Psoas muscle (tissue), 8 donors: ENCODE measurements around the gene PAX3. TPM values are rescaled to one million over a fixed set of nuclear protein-coding genes. Genes with fewer than 3 reads are reported as not detected.

Experiments
- ATAC-seq, 4 donors: fragments of 200-7000 bp; cut with Tn5 transposase; one replicate each; pipeline ENCODE4 v1.9.1; 2020; ENCODE audit warnings: moderate library complexity in 3 of 4, mild to moderate bottlenecking in 2 of 4
- DNase-seq, 2 donors: peaks; one replicate each; pipeline ENCODE4 v3.0.0-alpha.2; 2020
- H3K27ac ChIP-seq: fragments of 200-600 bp; one replicate; pipeline ENCODE4 v1.8.0; 2022
- H3K27me3 ChIP-seq, 3 donors: fragments of 200-600 bp in 1 of 3; one replicate each; pipeline versions ENCODE4 v1.6.1 to v1.8.0; 2013 to 2022; ENCODE audit warnings: low read length in 2 of 3, mild to moderate bottlenecking in 2 of 3, moderate library complexity in 1 of 3; ENCODE audit not compliant: insufficient read depth in 3 of 3
- H3K36me3 ChIP-seq, 2 donors: fragments of 200-600 bp in 1 of 2; one replicate each; pipeline versions ENCODE4 v1.6.1 to v1.8.0; 2013 to 2022; ENCODE audit warnings: low read depth in 1 of 2, mild to moderate bottlenecking in 1 of 2, moderate library complexity in 1 of 2; ENCODE audit not compliant: insufficient read depth in 1 of 2
- H3K4me1 ChIP-seq: fragments of 200-600 bp; one replicate; pipeline ENCODE4 v1.8.0; 2022
- H3K4me3 ChIP-seq: fragments of 200-600 bp; one replicate; pipeline ENCODE4 v1.8.0; 2022; ENCODE audit warnings: mild to moderate bottlenecking
- H3K9me3 ChIP-seq: fragments of 200-600 bp; one replicate; pipeline ENCODE4 v1.8.0; 2022
- WGBS, 3 donors: extraction: QIAGEN DNeasy Blood & Tissue Kit; methylation state at CpG; one replicate each; pipeline versions ENCODE4 v1.1.6 to v1.1.7; 2013; 5-methylcytosine and 5-hydroxymethylcytosine counted together
- intact Hi-C, 2 donors: fragments of 100-400 bp; cut with DNase I; formaldehyde crosslinking; loops; one replicate each; pipeline versions ENCODE4 v1.11.0 to v1.14.2; 2022
- polyA plus RNA-seq, 3 donors: library from polyadenylated mRNA; stranded (reverse); fragments of 200-250 nt; gene quantifications; one replicate each; pipeline ENCODE4 v1.2.3, GENCODE V29; 2013
- total RNA-seq, 4 donors: library from RNA; stranded (reverse); fragmentation: NEBNext Ultra II Directional in 2 of 4; extraction: Animal tissue kit (Norgen Biotek cat#: 25700) in 2 of 4; gene quantifications; one replicate each; pipeline versions ENCODE4 v1.2.1 to v1.2.4, GENCODE V29; 2021 to 2023
- TF ChIP-seq, protein P1 (sequence below): fragments of 200-600 bp; IDR thresholded peaks from one replicate; pipeline ENCODE4 v1.8.0; 2022; ENCODE audit warnings: antibody characterized with exemption
- donor health status: healthy with polysubstance abuse.
- donor health status: DM: no; HTN: no; CAD: no; lungs with moderate emphysema.
- donor health status: Bipolar disorder and iron deficiency.
- donor health status: healthy.
- donor health status: DM: yes; HTN: yes; CAD: no.
- donor health status: DM: no; HTN: no; CAD: no.
- donor health status: DM: no; HTN: no; CAD: no.
- donor health status: DM: yes; HTN: yes; CAD: no.

Gene PAX3
- total and polyA plus RNA-seq, 7 donors = 0.26 to 20.5 (median 6.9) TPM

DNA sequence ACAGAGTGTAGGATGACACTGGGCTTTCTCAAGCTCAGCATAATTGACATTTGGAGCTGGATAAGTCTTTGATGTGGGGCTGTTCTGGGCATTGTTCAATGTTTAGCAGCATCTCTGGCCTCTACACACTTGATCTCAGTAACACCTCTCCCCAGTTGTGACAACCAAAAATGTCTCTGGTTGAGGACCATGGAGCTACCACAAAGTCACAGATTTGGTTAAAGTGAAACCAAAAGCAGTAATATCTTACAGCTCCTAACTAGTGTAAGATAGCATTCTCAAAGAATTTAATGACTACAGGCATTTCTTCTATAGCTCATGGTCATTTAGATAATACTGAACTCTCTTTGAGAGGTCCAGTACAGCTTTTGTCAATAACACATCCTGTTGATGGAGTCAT, 23.4 kb upstream of the PAX3 start:
- peaks cover 0 to 3% (median 1%) of the 10 kb centered on the region in 3 donors for H3K27me3 ChIP-seq
- no peaks in the 10 kb centered on the region for H3K9me3 ChIP-seq
- H3K4me1 ChIP-seq = peaks cover 5% of the 10 kb centered on the region
- ATAC-seq = no peak
- H3K27ac ChIP-seq = no peak overlapping the region
- intact Hi-C loops = no loop called here
- TF ChIP-seq, protein P1, sequence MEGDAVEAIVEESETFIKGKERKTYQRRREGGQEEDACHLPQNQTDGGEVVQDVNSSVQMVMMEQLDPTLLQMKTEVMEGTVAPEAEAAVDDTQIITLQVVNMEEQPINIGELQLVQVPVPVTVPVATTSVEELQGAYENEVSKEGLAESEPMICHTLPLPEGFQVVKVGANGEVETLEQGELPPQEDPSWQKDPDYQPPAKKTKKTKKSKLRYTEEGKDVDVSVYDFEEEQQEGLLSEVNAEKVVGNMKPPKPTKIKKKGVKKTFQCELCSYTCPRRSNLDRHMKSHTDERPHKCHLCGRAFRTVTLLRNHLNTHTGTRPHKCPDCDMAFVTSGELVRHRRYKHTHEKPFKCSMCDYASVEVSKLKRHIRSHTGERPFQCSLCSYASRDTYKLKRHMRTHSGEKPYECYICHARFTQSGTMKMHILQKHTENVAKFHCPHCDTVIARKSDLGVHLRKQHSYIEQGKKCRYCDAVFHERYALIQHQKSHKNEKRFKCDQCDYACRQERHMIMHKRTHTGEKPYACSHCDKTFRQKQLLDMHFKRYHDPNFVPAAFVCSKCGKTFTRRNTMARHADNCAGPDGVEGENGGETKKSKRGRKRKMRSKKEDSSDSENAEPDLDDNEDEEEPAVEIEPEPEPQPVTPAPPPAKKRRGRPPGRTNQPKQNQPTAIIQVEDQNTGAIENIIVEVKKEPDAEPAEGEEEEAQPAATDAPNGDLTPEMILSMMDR = no peak
- H3K36me3 ChIP-seq = no peaks in the 10 kb centered on the region
- no peak overlapping the region for H3K4me3 ChIP-seq
- no peak for DNase-seq

DNA sequence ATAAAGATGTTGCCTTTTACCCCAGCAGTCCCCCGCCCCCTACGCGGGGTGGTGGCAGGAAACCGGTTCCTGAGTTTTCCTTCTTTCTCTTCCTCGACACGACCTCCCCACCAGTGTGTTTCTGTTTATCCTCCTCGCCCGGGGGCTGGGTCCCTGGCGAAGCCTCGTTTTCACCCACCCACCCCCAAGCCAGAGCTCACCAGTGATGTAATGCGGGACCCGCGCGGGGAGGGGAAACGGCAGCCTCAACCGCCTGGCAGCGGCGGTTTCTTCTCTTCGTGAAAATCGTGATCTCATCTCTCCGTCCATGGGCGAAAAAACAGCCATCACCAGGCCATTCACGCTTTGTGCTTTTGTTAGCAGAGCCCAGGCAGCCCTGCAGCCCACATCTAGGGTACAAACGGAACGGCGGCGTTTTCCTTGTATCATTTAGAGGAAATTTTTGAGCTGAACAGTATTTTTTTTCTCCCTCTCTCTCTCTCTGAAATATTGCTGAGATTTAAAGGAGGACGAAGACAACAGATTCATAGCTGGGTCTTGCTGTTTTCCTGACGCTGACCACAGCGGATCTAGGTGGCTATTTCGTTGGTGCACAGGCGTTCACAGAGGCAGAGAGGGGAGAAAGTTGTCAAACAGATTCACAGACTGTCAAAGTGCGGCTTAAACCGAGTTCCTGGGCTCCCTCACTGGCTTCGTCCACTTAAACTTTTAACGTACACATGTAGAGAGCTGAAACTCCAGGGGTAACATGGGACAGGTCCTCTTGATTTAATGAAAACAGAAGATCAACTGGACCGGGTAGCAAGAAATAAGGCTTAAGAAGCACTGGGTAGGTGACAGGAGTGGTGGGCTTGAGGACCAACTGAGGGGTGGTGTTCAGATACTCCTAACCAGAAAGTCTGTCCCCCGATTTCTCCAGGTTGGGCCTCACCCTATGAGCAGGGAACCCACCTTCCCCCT, 21.9 kb upstream of the PAX3 start:
- WGBS, 3 donors = 28 to 35% (median 30%) methylated on average over 37 to 38 of the region's 38 CpGs
- Histone ChIP-seq H3K9me3 (no peaks in the 10 kb centered on the region), H3K27ac (no peak overlapping the region), H3K4me1 (peaks cover 5% of the 10 kb centered on the region), H3K36me3 (no peaks in the 10 kb centered on the region), H3K4me3 (peak overlapping the region; percentile 67), H3K27me3 (peaks cover 0 to 3% (median 1%) of the 10 kb centered on the region in 3 donors)
- TF ChIP-seq, protein P1 = no peak
- intact Hi-C loops = no loop called here
- ATAC-seq (no peak), DNase-seq (peak in 1 of 2 donors; percentile 62)

DNA sequence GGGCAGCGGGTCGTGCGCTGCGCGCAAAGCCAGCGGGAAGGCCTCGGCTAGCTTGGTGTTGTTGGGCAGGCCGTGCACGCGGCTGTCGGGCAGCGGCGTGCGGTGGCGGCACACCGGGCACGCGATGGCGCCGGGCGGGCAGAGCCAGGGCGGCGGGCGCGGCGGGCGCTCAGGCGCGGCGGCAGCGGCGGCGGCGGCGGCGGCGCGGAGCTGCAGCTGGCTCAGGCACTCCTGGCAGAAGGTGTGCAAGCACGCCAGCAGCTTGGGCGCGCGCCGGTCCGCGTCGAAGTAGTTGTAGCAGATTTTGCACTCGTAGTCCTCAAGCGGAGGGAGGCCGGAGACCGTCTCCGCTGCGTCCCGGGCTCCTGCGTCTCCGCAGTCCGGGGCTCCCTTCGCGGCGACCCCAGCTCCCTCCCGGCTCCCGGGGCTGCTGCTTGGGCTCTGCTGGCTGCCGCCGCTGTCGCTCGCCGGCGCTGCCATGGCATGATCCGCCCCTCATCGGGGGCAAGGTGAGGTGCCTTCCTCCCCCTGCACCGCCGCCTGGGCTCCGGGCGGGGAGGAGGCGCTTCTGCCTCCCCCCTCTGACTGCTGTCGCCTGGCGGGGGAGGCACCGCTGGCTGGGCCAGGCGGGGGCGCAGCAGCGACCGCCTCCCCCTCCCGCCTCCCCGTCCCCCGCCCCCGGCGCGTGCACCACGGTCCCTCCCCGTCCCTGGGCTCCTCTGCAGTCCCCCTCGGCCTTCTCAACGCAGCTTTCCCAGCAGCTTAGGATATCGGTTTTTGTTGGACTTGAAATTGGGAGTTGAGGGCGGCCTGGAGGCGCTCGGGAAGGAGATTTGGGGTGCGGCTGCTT, 21.0 kb upstream of the PAX3 start:
- TF ChIP-seq, protein P1 = no peak
- intact Hi-C loops = loop anchor here (2.0 to 10.0 kb wide), 5 partner anchors 241 to 295 kb away; no protein-coding TSS in a partner anchor
- Histone ChIP-seq H3K4me1 (peaks cover 5% of the 10 kb centered on the region), H3K4me3 (peak overlapping the region; percentile 67), H3K27ac (no peak overlapping the region), H3K27me3 (peaks cover 1 to 3% (median 2%) of the 10 kb centered on the region in 3 donors), H3K9me3 (no peaks in the 10 kb centered on the region), H3K36me3 (no peaks in the 10 kb centered on the region)
- ATAC-seq (peak; percentile 17 to 52 (median 42)), DNase-seq (peak in 1 of 2 donors; percentile 66)
- 1 to 2% (median 1%) methylated on average over 40 to 95 of the region's 96 CpGs for WGBS, 3 donors

DNA sequence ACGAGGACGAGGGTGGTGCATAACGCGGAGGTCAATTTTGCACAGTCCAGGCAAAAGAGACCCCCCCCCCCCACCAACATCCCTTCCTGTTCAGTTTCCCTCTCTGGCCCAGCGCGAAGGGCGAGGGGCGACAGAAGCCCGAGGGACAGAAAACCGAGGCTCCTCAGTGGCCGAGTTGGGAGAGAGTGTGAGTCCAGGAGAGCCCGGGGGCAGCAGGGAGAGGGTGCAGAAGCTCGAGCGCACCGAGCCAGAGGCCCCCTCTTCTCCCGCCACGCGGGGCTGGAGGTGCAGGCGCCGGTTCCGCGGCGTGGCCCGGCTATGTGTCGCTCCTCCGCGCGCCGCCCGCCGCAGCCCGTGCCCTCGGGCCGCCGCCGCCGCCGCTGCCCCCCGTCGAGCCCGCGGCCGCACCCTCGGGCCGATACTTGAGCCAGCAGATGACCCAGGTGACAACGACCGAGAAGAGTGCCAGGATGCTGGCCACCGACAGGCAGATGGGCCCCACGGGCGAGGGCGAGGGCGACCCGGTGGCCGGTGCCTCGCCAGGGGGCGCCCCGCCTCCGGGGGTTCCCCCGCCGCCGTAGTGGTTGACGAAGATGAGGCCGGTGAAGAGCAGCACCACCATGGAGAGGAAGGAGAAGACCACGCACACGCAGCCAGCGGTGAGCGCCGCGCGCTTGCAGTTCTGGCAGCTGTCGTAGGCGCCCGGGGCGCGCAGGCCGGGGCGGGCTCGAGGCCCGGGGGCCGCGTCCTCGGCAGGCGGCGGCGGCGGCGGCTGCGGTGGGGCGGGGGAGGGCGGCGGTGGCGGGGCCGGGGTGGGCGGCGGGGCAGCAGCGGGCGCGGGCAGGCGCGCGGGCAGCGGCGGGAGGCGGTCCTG, 20.2 kb upstream of the PAX3 start:
- H3K9me3 ChIP-seq = no peaks in the 10 kb centered on the region
- 1 to 2% (median 1%) methylated on average over 40 to 99 of the region's 104 CpGs for WGBS, 3 donors
- peaks cover 1 to 11% (median 3%) of the 10 kb centered on the region in 3 donors for H3K27me3 ChIP-seq
- peaks cover 5% of the 10 kb centered on the region for H3K4me1 ChIP-seq
- ATAC-seq = peak; percentile 11 to 58 (median 46)
- no peak overlapping the region for H3K27ac ChIP-seq
- intact Hi-C loops = loop anchor here (2.0 to 10.0 kb wide), 5 partner anchors 242 to 296 kb away; no protein-coding TSS in a partner anchor
- H3K36me3 ChIP-seq = no peaks in the 10 kb centered on the region
- H3K4me3 ChIP-seq = peak overlapping the region; percentile 67
- peak in 1 of 2 donors; percentile 67 for DNase-seq
- TF ChIP-seq, protein P1 = no peak
